DOHH2 (cell line): ENCODE data around the gene PRKCG.

Experiments used
- H3F3A ChIP-seq: fragments of 200-600 bp; sonication (generic), shearing (Covaris generic); 2 replicates; pipeline ENCODE4 v1.6.0; 2016; ENCODE audit warnings: antibody characterized with exemption, mild to moderate bottlenecking; ENCODE audit not compliant: control insufficient read depth, insufficient read depth
- H3K27ac ChIP-seq: fragments of 200-600 bp; sonication (generic); 2 replicates; pipeline ENCODE4 v1.5.1; 2014; ENCODE audit warnings: low read depth, mild to moderate bottlenecking, low read length, moderate library complexity
- H3K27me3 ChIP-seq: fragments of 200-600 bp; sonication (generic); 2 replicates; pipeline ENCODE4 v1.6.1; 2014; ENCODE audit warnings: mild to moderate bottlenecking, low read length, mixed read lengths; ENCODE audit not compliant: control insufficient read depth
- H3K36me3 ChIP-seq: fragments of 200-600 bp; sonication (generic); 2 replicates; pipeline ENCODE4 v1.6.1; 2014; ENCODE audit warnings: mild to moderate bottlenecking, low read length, moderate library complexity, mixed read lengths; ENCODE audit not compliant: control insufficient read depth
- H3K4me1 ChIP-seq: fragments of 200-600 bp; sonication (generic); 2 replicates; pipeline ENCODE4 v1.6.1; 2014; ENCODE audit warnings: mild to moderate bottlenecking, low read length, mixed read lengths; ENCODE audit not compliant: control insufficient read depth
- H3K4me2 ChIP-seq: fragments of 200-600 bp; sonication (generic); 2 replicates; pipeline ENCODE4 v1.6.0; 2014; ENCODE audit warnings: mild to moderate bottlenecking, low read length, moderate library complexity
- H3K4me3 ChIP-seq: fragments of 200-600 bp; sonication (generic); 2 replicates; pipeline ENCODE4 v1.5.1; 2014; ENCODE audit warnings: mild to moderate bottlenecking, low read length, mixed read lengths
- H3K79me2 ChIP-seq: fragments of 200-600 bp; sonication (generic); 2 replicates; pipeline ENCODE4 v1.6.1; 2014; ENCODE audit warnings: mild to moderate bottlenecking, low read length, mixed read lengths; ENCODE audit not compliant: control insufficient read depth
- H3K9me2 ChIP-seq: fragments of 200-600 bp; sonication (generic); replicated peaks from 2 replicates; pipeline ENCODE4 v1.6.1; 2014; ENCODE audit warnings: mild to moderate bottlenecking, low read length, mixed read lengths; ENCODE audit not compliant: control insufficient read depth
- H3K9me3 ChIP-seq: fragments of 200-600 bp; sonication (generic); 2 replicates; pipeline ENCODE4 v1.6.1; 2014; ENCODE audit warnings: antibody characterized with exemption, low read length, mixed read lengths; ENCODE audit not compliant: control insufficient read depth, insufficient read depth
- H4K20me1 ChIP-seq: fragments of 200-600 bp; sonication (generic); 2 replicates; pipeline ENCODE4 v1.6.0; 2014; ENCODE audit warnings: low read depth, mild to moderate bottlenecking, antibody characterized with exemption, low read length, moderate library complexity; ENCODE audit not compliant: control insufficient read depth, insufficient read depth
- EZH2phosphoT487 ChIP-seq: fragments of 200-600 bp; sonication (generic); IDR thresholded peaks from 2 replicates; pipeline ENCODE4 v1.6.1; 2017; ENCODE audit warnings: borderline replicate concordance, mild to moderate bottlenecking, antibody characterized with exemption, low read length, moderate library complexity, mixed read lengths
- TF ChIP-seq, protein P1 (sequence below): fragments of 200-600 bp; sonication (generic); IDR thresholded peaks from one replicate; pipeline ENCODE4 v1.5.1; 2014; ENCODE audit warnings: antibody characterized with exemption, mild to moderate bottlenecking, low read depth, low read length; ENCODE audit not compliant: poor library complexity, severe bottlenecking

The PRKCG gene

GRCh38 chr19:53892981-53893325, 11.0 kb downstream of the PRKCG start:
- no peaks in the 10 kb centered on the region for H4K20me1 ChIP-seq
- no peak overlapping the region for H3K4me3 ChIP-seq
- H3F3A ChIP-seq = no peaks in the 10 kb centered on the region
- no peaks in the 10 kb centered on the region for H3K79me2 ChIP-seq
- no peaks in the 10 kb centered on the region for H3K9me2 ChIP-seq
- H3K4me2 ChIP-seq = no peak overlapping the region
- no peaks in the 10 kb centered on the region for H3K36me3 ChIP-seq
- H3K27me3 ChIP-seq = no peaks in the 10 kb centered on the region
- H3K9me3 ChIP-seq = no peaks in the 10 kb centered on the region
- TF ChIP-seq, protein P1, sequence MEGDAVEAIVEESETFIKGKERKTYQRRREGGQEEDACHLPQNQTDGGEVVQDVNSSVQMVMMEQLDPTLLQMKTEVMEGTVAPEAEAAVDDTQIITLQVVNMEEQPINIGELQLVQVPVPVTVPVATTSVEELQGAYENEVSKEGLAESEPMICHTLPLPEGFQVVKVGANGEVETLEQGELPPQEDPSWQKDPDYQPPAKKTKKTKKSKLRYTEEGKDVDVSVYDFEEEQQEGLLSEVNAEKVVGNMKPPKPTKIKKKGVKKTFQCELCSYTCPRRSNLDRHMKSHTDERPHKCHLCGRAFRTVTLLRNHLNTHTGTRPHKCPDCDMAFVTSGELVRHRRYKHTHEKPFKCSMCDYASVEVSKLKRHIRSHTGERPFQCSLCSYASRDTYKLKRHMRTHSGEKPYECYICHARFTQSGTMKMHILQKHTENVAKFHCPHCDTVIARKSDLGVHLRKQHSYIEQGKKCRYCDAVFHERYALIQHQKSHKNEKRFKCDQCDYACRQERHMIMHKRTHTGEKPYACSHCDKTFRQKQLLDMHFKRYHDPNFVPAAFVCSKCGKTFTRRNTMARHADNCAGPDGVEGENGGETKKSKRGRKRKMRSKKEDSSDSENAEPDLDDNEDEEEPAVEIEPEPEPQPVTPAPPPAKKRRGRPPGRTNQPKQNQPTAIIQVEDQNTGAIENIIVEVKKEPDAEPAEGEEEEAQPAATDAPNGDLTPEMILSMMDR = no peak
- TF ChIP-seq EZH2phosphoT487 = no peak
- H3K4me1 ChIP-seq = no peaks in the 10 kb centered on the region
- no peak overlapping the region for H3K27ac ChIP-seq

DNA sequence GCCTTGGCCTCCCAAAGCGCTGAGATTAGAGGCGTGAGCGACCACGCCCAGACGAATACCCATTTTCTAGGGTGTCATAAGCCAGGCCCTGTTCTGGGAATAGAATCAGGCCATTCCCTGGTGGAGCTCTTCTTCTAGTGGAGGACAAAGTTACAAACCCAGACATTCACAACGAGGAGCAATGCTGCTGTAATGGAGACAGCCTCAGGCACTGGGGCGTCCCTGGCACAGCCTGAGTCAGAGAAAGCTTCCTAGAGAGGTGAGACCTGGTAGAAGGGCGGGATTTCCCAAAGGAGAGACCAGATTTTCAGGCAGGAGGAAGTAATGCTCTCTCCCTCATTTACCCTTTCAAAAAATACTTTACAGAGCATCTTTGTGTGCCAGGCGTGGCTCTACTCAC, 12.7 kb downstream of the PRKCG start:
- no peaks in the 10 kb centered on the region for H4K20me1 ChIP-seq
- no peaks in the 10 kb centered on the region for H3K9me3 ChIP-seq
- no peak for TF ChIP-seq EZH2phosphoT487
- TF ChIP-seq, protein P1 = no peak
- no peaks in the 10 kb centered on the region for H3F3A ChIP-seq
- no peaks in the 10 kb centered on the region for H3K9me2 ChIP-seq
- H3K27me3 ChIP-seq = no peaks in the 10 kb centered on the region
- no peaks in the 10 kb centered on the region for H3K4me1 ChIP-seq
- H3K36me3 ChIP-seq = no peaks in the 10 kb centered on the region
- no peak overlapping the region for H3K4me2 ChIP-seq
- H3K79me2 ChIP-seq = no peaks in the 10 kb centered on the region
- H3K27ac ChIP-seq = no peak overlapping the region
- no peak overlapping the region for H3K4me3 ChIP-seq

DNA sequence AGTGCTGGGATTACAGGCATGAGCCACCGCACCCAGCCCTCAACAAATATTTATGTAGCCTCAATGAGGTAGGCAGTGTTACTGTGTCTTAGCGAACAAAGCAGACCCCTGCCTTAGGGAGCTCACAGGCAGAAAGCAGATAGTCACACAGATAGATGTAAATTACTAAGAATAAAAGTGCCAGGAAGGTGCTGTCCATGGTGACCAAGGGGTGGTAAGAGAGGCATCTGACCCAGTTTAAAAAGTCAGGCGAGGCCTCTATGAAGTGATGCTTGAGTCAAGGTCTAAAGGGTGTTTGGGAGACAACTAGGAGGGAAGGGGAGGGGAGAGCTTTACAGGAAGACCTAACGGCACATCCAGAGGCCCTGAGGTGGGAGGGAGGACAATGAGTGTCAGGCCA, 14.7 kb downstream of the PRKCG start:
- Histone ChIP-seq H3K36me3 (no peaks in the 10 kb centered on the region), H3F3A (no peaks in the 10 kb centered on the region), H4K20me1 (no peaks in the 10 kb centered on the region), H3K4me2 (no peak overlapping the region), H3K4me3 (no peak overlapping the region), H3K9me3 (no peaks in the 10 kb centered on the region), H3K27ac (no peak overlapping the region), H3K9me2 (no peaks in the 10 kb centered on the region), H3K4me1 (no peaks in the 10 kb centered on the region), H3K79me2 (no peaks in the 10 kb centered on the region), H3K27me3 (no peaks in the 10 kb centered on the region)
- TF ChIP-seq EZH2phosphoT487 = no peak
- TF ChIP-seq, protein P1 = no peak

- Histone ChIP-seq H4K20me1 (no peaks in the 10 kb centered on the region), H3K36me3 (no peaks in the 10 kb centered on the region), H3K27ac (no peak overlapping the region), H3K79me2 (no peaks in the 10 kb centered on the region), H3F3A (no peaks in the 10 kb centered on the region), H3K27me3 (no peaks in the 10 kb centered on the region), H3K9me3 (no peaks in the 10 kb centered on the region), H3K4me3 (no peak overlapping the region), H3K4me2 (no peak overlapping the region), H3K4me1 (no peaks in the 10 kb centered on the region), H3K9me2 (no peaks in the 10 kb centered on the region)
- TF ChIP-seq, protein P1 = no peak
- no peak for TF ChIP-seq EZH2phosphoT487
Measured at GRCh38 chr19:53897459-53897858, 15.5 kb downstream of the PRKCG start.
